Choroid plexus epithelial cell (primary cell): Measurements from ENCODE around the gene NPFF.

Experiments used
- DNase-seq: peaks from one replicate; pipeline ENCODE4 v3.0.0-alpha.2; 2010; ENCODE audit warnings: low read depth
- H3K4me3 ChIP-seq: 2 replicates; pipeline ENCODE4 v1.5.1; 2011; ENCODE audit warnings: low read depth, mild to moderate bottlenecking, control low read depth, low read length, moderate library complexity
- TF ChIP-seq, protein P1 (sequence below): conservative IDR thresholded peaks from 2 replicates; pipeline ENCODE4 v1.5.1; 2011; ENCODE audit warnings: low read depth, mild to moderate bottlenecking, control low read depth, inconsistent platforms, low read length, moderate library complexity

NPFF gene

DNA sequence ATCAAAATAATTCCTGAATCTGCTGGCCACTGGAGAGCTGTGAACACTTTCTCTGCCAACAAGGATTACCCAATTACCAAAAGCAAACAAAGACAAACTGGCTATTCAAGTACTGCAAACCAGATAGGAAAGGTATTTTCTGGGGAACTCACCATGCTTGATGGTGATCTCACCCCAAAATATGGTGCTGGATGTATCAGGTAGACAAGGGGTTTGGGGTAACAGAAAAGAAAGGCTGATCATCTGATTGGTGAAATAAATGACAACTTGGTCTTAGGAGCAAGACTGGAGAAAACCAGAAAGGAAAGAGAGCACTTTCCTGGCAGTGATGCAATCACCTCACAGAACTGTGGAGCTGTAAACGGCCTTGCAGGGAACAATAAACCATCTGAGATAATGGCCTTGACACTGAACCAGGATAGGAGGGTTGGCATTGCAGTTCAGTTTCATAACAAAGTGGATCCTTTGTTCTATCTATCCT lies 31.0 kb upstream of the NPFF start:
- DNase-seq, result peak; percentile 80
- TF ChIP-seq, protein P1, sequence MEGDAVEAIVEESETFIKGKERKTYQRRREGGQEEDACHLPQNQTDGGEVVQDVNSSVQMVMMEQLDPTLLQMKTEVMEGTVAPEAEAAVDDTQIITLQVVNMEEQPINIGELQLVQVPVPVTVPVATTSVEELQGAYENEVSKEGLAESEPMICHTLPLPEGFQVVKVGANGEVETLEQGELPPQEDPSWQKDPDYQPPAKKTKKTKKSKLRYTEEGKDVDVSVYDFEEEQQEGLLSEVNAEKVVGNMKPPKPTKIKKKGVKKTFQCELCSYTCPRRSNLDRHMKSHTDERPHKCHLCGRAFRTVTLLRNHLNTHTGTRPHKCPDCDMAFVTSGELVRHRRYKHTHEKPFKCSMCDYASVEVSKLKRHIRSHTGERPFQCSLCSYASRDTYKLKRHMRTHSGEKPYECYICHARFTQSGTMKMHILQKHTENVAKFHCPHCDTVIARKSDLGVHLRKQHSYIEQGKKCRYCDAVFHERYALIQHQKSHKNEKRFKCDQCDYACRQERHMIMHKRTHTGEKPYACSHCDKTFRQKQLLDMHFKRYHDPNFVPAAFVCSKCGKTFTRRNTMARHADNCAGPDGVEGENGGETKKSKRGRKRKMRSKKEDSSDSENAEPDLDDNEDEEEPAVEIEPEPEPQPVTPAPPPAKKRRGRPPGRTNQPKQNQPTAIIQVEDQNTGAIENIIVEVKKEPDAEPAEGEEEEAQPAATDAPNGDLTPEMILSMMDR, result no peak
- H3K4me3 ChIP-seq, result no peak overlapping the region

DNA sequence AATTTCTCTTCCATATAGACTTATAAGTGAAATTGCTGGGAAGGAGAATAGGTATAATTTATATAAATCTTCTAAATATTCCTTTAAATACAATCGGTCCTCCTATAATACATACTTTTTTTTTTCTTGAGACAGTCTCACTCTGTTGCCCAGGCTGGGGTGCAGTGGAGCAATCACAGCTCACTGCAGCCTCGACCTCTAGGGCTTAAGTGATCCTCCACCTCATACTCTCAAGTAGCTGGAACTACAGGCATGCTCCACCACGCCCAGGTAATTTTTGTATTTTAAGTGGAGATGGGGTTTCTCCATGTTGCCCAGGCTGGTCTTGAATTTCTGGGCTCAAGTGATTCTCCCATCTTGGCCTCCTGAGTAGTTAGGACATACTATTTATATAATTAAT lies 29.7 kb upstream of the NPFF start:
- TF ChIP-seq, protein P1, result no peak
- no peak for DNase-seq

DNA sequence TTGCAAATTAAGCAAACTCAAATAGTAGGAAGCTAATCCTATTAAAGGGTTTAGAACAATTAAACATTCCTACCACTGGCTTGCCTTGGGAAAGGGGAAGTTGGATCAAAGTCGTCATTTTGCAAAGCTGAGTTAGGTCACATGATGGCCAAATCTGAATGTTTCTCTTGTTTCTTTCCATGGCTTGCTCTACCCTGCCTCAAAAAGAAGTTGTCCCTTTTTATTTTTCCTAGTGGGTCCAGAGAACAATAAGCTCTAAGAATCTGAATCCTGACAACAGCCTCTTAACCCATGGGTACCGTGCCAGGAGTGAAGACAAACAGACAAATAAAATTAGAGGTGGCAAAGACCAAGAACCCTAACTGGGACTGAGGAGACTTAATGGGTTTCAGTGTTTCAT lies 26.2 kb upstream of the NPFF start:
- TF ChIP-seq, protein P1, result no peak
- no peak for DNase-seq
- no peak overlapping the region for H3K4me3 ChIP-seq

More for the DNA sequence above, 29.7 kb upstream of the NPFF start:
- no peak overlapping the region for H3K4me3 ChIP-seq

DNA sequence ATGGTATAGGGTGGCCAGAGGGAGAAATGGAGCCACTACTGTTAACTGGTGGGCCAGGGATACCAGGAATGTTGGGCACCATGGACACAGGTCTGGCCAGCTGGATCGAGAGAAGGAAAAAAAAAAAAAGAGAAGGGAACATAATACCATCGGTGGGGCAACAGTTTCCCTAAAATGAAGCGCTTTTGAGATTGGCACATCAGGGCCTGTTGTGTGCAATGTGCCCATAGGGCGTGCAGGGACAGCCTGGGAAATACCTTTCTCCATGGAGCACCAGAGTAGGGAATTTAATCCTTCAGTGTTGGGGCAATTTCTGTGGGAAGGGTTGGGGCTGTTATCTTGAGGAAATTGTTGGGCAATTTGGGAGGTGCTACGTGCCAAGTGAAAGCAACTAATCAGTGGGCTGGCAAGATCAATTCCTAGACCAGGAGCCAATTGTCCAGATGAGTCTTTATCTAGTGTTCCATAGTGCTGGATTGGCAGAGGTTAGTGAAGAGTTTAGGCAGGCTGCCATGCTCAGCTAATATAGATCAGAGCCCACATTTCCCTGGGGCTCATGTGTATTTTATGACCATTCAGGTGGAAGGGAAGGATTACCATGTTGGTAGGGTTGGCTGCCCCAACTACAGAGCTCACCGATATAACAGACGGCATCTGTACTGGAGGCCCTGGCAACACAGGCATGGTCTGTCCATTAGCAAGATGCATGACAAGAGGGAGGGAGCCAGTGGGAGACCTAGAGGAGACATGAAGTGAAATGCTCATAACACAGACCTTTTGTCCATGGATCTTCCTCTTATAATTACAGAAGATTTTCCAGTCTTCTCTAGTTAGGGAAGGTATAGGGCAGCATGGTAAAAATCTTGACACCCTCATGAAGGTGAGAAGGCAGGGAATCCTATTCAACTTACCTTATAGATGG lies 25.5 kb upstream of the NPFF start:
- no peak for DNase-seq
- TF ChIP-seq, protein P1, result no peak
- no peak overlapping the region for H3K4me3 ChIP-seq

DNA sequence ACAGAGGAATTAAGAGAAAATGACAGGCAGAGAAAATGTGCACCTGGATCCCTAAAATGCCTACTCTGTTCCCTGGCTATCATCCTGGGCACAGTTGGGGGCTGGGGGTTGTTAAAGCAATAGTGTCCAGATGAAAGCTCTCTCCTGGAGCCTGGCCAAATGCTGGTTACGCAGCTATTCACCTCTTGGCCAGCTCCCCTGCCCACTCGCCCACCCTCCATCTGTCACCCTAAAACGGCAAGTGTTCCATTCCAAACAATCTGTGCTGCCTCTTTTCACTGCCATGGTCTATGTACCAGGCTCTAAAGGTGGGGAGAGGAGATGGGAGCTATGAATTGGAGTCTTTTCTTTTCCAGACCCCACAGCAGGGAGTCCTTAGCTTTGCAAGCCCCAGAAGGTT lies 24.7 kb upstream of the NPFF start:
- no peak overlapping the region for H3K4me3 ChIP-seq
- TF ChIP-seq, protein P1, result no peak
- no peak for DNase-seq

DNA sequence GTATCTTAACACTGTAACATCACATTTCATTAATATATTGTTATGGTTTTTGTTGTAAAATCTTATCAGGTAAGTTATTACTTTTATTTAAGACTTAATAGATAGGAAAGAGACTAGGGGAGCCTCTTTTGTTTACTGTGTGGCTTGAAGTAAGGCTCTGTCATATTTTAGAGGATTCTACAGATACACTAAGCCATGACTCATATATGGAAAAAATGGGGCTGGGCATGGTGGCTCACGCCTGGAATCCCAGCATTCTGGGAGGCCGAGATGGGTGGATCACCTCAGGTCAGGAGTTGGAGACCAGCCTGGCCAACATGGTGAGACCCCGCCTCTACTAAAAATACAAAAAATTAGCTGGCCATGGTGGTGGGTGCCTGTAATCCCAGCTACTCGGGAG lies 23.6 kb upstream of the NPFF start:
- peak; percentile 37 for DNase-seq
- no peak overlapping the region for H3K4me3 ChIP-seq
- TF ChIP-seq, protein P1, result no peak

DNA sequence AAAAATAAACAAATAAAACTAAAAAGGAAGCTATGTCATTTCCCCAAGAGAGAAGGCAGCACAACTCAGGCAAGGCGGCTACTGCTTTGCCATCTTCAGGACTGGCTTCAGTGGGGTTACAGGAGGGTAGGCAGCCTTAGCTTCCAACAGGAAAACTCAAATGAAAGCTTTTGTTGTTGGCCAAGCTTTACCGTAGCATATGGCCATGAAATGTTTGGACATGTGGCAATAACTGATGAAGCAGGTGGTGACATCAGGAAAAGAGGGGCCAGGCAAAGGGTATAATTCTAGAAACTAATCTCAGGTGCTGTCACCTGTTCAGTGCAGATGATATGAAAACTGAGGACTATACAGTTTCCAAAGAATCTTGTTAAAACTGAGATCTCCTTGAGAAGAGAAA lies 22.8 kb upstream of the NPFF start:
- DNase-seq, result no peak
- no peak overlapping the region for H3K4me3 ChIP-seq
- TF ChIP-seq, protein P1, result no peak
